Measurements from ENCODE around the gene NEK8.
"Not testable (repeated sequence)": the region's sequence is repeated elsewhere in the genome, so short reads cannot be mapped to it uniquely, and the experiment has no call there.

Gene NEK8

DNA sequence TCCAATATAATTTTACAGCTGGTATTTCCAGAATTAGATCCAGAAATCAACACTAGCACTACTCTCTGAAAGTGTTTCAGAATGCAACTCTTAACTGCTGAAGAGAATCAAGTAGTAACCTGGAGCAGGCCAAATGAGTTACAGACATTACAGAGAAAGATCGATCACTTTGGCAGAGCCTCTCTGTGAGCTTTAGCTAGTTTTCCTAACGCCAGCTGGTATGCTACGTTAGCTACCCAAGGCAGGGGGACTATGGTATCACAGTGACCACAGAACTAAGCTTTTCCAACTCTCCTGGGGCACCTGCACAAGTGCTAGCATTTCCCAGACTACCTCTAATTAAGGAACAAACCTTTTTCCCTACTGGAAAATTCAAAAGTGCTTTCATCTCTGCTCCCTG is 45.6 kb downstream of the NEK8 start:
- DNase-seq: no peak

DNA sequence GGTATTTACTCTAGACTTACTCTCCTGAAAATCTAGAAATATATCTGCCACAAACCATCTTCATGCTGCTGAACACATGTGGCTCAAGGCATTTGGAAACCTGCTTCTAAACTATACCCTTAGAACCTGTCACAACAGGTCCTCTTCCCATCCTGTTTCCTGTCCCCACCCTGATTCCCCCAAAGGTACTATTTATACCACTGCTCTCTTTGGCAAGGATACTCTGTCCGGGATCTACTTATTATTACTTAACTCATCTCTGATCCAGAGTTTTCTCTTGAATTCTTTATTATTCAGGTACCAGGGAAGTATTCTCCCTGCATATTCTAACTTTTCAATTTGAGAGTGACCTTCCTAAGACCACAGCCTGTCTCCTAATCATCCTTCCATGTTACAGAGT is 48.6 kb downstream of the NEK8 start:
- no peak for DNase-seq

DNA sequence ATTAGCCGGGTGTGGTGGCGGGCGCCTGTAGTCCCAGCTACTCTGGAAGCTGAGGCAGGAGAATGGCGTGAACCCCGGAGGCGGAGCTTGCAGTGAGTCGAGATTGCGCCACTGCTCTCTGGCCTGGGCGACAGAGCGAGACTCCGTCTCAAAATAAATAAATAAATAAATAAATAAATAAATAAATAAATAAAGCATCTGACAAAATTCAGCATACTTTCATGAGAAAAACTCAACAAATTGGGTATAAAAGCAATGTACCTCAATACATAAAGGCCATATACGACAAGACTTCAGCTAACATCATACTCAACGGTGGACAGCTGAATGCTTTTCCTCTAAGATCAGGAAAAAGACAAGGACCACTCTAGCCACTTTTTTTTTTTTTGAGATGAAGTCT is 51.0 kb downstream of the NEK8 start:
- not testable (repeated sequence) for DNase-seq

DNA sequence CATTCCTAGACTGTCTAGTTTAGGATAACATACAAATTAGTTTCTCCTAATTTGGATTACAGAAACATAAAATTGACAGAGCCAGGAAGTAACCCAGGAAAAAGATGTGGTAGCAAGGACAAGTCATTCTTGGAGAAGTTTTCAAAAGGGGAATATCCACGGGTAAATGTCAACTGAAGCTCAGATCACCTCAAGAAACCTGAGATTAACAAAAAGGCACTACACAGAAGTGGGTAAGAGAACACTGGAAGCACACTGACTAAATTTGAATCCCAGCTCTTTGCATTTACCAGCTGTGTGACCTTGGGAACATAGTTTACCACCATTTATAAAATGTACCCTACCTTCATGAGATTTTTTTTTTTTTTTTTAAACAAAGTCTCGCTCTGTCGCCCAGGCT is 54.6 kb downstream of the NEK8 start:
- no peak for DNase-seq

DNA sequence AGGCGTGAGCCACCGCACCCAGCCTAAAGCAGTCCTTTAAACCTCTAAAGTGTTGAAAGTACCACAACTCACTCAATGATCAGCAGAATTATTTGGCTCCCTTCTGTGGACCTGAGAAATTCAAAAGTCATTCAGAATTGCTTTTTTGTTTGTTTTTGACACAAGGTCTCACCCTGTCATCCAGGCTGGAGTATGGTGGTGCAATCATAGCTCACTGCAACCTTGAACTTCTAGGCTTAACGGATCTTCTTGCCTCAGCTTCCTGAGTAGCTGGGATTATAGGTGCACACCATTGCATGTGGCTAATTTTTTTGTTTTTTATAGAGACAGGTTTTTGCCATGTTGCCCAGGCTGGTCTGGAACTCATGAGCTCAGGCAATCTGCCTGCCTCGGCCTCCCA is 59.5 kb downstream of the NEK8 start:
- DNase-seq: no peak

All from T1000 (cell line).